Peyer's patch (tissue), 4 donors: ENCODE results near the gene TMEM132C.

Experiments used
- POLR2A ChIP-seq, 2 donors: fragments of 450-650 bp; IDR thresholded peaks; one replicate each; pipeline ENCODE4 v1.5.1; 2017; ENCODE audit warnings: antibody characterized with exemption in 2 of 2, mild to moderate bottlenecking in 2 of 2, moderate library complexity in 2 of 2
- TF ChIP-seq, protein P1 (sequence below), 6 experiments: fragments of 450-650 bp in 4 of 6; fragments of 200-600 bp in 2 of 6; sonication (generic) in 1 of 6; IDR thresholded peaks; one replicate each; pipeline ENCODE4 v1.5.1; 2017 to 2019; ENCODE audit warnings: antibody characterized with exemption in 6 of 6, mild to moderate bottlenecking in 3 of 6, moderate library complexity in 1 of 6

DNA sequence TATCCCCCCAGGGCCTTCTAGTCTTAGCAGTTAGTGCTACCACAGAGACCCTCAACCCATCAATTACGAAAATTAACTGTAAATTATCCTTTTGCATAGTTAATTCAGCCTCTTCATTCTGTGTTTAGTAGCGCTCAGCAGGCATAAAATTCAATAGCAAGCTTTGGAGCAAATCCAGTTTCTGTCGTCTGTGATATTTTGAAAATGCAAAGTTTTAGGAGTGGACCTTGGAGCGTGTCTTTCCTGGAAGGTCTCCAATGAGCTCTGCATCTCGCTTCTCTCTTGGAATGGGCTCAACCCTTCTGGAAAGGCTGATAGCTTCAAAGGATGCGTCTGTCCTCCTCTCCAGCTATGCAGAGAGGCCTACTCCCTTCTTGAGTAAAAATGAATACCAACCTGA is 333.9 kb downstream of the TMEM132C start:
- TF ChIP-seq, protein P1, sequence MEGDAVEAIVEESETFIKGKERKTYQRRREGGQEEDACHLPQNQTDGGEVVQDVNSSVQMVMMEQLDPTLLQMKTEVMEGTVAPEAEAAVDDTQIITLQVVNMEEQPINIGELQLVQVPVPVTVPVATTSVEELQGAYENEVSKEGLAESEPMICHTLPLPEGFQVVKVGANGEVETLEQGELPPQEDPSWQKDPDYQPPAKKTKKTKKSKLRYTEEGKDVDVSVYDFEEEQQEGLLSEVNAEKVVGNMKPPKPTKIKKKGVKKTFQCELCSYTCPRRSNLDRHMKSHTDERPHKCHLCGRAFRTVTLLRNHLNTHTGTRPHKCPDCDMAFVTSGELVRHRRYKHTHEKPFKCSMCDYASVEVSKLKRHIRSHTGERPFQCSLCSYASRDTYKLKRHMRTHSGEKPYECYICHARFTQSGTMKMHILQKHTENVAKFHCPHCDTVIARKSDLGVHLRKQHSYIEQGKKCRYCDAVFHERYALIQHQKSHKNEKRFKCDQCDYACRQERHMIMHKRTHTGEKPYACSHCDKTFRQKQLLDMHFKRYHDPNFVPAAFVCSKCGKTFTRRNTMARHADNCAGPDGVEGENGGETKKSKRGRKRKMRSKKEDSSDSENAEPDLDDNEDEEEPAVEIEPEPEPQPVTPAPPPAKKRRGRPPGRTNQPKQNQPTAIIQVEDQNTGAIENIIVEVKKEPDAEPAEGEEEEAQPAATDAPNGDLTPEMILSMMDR (IDR thresholded peaks at IDR 0.05), result no peak
- TF ChIP-seq POLR2A (IDR thresholded peaks at IDR 0.05), result no peak
